ENCODE results near the gene GALNT18.

DNA sequence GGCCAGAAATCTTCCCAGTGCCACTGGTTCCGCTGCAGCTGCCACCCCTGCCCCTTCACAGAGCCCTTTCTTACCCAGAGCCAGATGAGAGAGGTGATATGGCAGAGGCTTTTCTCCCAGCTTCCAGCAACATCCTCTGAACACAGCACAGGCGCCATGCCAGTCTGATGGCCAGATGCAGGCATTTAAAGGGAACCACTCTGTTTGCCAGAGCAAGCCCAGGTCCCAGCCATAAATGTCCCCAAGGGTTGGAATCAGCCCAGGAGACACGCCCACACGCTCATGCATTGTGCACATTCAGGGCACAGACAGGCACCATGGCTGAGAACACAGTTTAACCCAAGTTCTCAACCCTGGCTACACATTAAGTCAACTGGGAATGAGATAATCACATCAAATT lies 154.5 kb downstream of the GALNT18 start:
- TF ChIP-seq POLR2AphosphoS5 (IDR thresholded peaks at IDR 0.05) (peak; percentile 16), CTCF (IDR thresholded peaks at IDR 0.05) (no peak), POLR2A (IDR thresholded peaks at IDR 0.05) (no peak)

Data from prostate gland (tissue), 2 donors.